Lower leg skin (tissue), 4 donors: ENCODE results near the gene PTK7. TPM values are rescaled to one million over a fixed set of nuclear protein-coding genes. Genes with fewer than 3 reads are reported as not detected.
A peak's percentile ranks its signal among the peaks of the same experiment; 100 is the strongest.

ENCODE experiments used
- DNase-seq, 2 donors: peaks; one replicate each; pipeline ENCODE4 v3.0.0-alpha.2; 2019; ENCODE audit warnings: low spot score in 2 of 2
- H3K4me3 ChIP-seq: fragments of 200-600 bp; sonication (generic); 2 replicates; pipeline ENCODE4 v1.5.1; 2017; ENCODE audit warnings: mild to moderate bottlenecking, low read depth; ENCODE audit not compliant: poor library complexity, severe bottlenecking
- CTCF ChIP-seq, 3 donors: fragments of 450-650 bp; IDR thresholded peaks; one replicate each; pipeline ENCODE4 v1.5.1; 2016; ENCODE audit warnings: antibody characterized with exemption in 3 of 3, mild to moderate bottlenecking in 3 of 3, moderate library complexity in 2 of 3
- POLR2A ChIP-seq, 2 donors: fragments of 450-650 bp; IDR thresholded peaks; one replicate each; pipeline ENCODE4 v1.6.1; 2016 to 2017; ENCODE audit warnings: antibody characterized with exemption in 2 of 2, mild to moderate bottlenecking in 1 of 2, moderate library complexity in 1 of 2
- WGBS, 2 donors: methylation state at CpG; one replicate each; pipeline ENCODE4 v1.1.5; 2018; 5-methylcytosine and 5-hydroxymethylcytosine counted together
- intact Hi-C: fragments of 100-400 bp; cut with DNase I; formaldehyde crosslinking; loops from one replicate; pipeline ENCODE4 v1.15.0; 2023; ENCODE audit warnings: low total_unique reads
- total RNA-seq, 4 donors: library from RNA; depleted of rRNA; stranded (reverse); fragments of >200 nt; gene quantifications; one replicate each; pipeline ENCODE4 v1.1.0, GENCODE V29; 2016

Gene PTK7
- total RNA-seq, 4 donors from 2014 or later: 40.9 to 51.9 (median 49.7) TPM

DNA sequence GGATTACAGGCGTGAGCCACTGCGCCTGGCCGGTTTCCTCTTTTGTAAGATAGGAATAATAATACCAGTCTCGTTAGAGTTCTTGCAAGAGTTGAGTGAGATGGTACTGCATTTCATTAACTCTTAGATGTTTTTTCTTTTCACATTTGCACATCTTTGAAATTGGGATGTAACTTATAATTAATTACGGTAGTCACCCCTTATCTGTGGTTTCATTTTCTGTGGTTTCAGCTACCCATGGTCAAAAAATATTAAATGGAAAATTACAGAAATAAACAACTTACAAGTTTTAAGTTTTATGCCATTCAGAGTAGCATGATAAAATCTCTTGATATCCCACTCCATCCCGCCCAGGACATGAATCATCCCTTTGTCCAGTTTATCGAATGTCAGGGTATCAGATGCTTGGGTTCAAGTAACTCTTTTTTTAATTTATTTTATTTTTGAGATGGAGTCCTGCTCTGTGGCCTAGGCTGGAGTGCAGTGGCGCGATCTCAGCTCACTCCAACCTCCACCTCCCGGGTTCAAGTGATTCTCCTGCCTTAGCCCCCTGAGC, 15.4 kb downstream of the PTK7 start:
- 82 to 85% methylated on average over 10 of the region's 10 CpGs for WGBS, 2 donors
- TF ChIP-seq CTCF (IDR thresholded peaks at IDR 0.05) (no peak), POLR2A (IDR thresholded peaks at IDR 0.05) (no peak)
- DNase-seq: no peak
- intact Hi-C loops: no loop called here
- no peak overlapping the region for H3K4me3 ChIP-seq

- TF ChIP-seq POLR2A (IDR thresholded peaks at IDR 0.05) (no peak), CTCF (IDR thresholded peaks at IDR 0.05) (no peak)
- H3K4me3 ChIP-seq: no peak overlapping the region
- no peak for DNase-seq
- intact Hi-C loops: no loop called here
Observed at GRCh38 chr6:43092635-43093034, 16.5 kb downstream of the PTK7 start.

- WGBS, 2 donors: 22 to 35% methylated on average over 9 of the region's 9 CpGs
- TF ChIP-seq POLR2A (IDR thresholded peaks at IDR 0.05) (no peak), CTCF (IDR thresholded peaks at IDR 0.05) (no peak)
- intact Hi-C loops: no loop called here
- H3K4me3 ChIP-seq: no peak overlapping the region
- DNase-seq: peak in 1 of 2 donors; percentile 59
Observed at GRCh38 chr6:43093436-43094289, 17.5 kb downstream of the PTK7 start.

GRCh38 chr6:43095939-43096338, 19.8 kb downstream of the PTK7 start:
- WGBS, 2 donors: 37 to 40% methylated on average over 7 of the region's 7 CpGs
- H3K4me3 ChIP-seq: no peak overlapping the region
- TF ChIP-seq CTCF (IDR thresholded peaks at IDR 0.05) (no peak), POLR2A (IDR thresholded peaks at IDR 0.05) (no peak)
- DNase-seq: no peak
- intact Hi-C loops: no loop called here

DNA sequence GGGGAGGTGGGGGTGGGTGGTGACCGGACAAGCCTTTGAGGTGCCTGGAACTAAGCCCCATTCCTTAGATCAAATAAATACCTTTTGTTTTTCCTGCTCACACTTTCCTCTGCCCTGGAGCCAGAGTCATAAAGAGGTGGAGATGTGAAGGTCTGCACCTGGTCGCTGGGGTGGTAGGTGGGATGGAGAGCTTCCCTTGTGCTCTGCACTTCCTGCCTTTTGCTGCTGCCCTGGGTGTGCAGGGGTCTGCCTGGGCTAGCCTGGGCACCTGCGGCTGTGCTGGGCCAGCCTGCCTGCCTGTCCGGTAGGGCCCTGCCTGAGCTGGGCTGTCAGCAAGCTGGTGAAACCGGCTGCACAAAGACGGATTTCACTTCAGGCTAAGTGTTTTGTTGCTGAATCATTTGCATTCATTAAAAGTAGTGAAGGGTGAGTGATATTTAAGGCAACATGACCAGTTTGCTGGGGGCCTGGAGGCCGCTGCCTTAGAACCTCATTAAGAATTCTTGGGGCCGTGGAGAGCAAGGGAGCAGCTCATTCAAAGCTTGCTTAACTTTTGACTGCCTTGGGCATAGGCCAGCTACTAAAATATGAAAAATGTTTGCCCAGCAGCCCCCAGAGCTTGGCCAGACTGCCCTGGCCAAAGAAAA, 20.5 kb downstream of the PTK7 start:
- intact Hi-C loops: no loop called here
- DNase-seq: no peak
- no peak for TF ChIP-seq CTCF (IDR thresholded peaks at IDR 0.05)
- no peak for TF ChIP-seq POLR2A (IDR thresholded peaks at IDR 0.05)
- WGBS, 2 donors: 25 to 30% methylated on average over 8 of the region's 8 CpGs
- H3K4me3 ChIP-seq: no peak overlapping the region
